HepG2 (cell line): ENCODE results near the gene HMGN4. TPM values are rescaled to one million over a fixed set of nuclear protein-coding genes. Genes with fewer than 3 reads are reported as not detected.

ENCODE experiments used
- AGO1 ChIP-seq: fragments of 200-400 bp; formaldehyde crosslinking; IDR thresholded peaks from 2 replicates; pipeline ENCODE4 v1.6.1; 2017; ENCODE audit warnings: mild to moderate bottlenecking, low read depth, low read length, moderate library complexity; ENCODE audit not compliant: poor library complexity, severe bottlenecking
- CEBPB ChIP-seq: IDR thresholded peaks from 2 replicates; pipeline ENCODE4 v1.6.1; 2011; ENCODE audit warnings: low read depth, low read length, improper control_type of control experiment, borderline replicate concordance
- DR1 ChIP-seq: sonication (generic); formaldehyde crosslinking; IDR thresholded peaks from 2 replicates; pipeline ENCODE4 v1.8.0; 2021; ENCODE audit warnings: mild to moderate bottlenecking, missing genetic modification reagents, inconsistent platforms
- E2F1 ChIP-seq: sonication (generic); formaldehyde crosslinking; IDR thresholded peaks from 2 replicates; pipeline ENCODE4 v1.5.0; 2020; ENCODE audit warnings: missing genetic modification reagents
- ELK4 ChIP-seq: sonication (generic); formaldehyde crosslinking; IDR thresholded peaks from 2 replicates; pipeline ENCODE4 v1.9.0; 2021; ENCODE audit warnings: missing genetic modification reagents, borderline replicate concordance
- FIP1L1 ChIP-seq: fragments of 200-400 bp; formaldehyde crosslinking; IDR thresholded peaks from 2 replicates; pipeline ENCODE4 v1.6.1; 2018; ENCODE audit warnings: low read depth, mild to moderate bottlenecking, low read length, moderate library complexity, borderline replicate concordance; ENCODE audit not compliant: insufficient read depth
- FOXK1 ChIP-seq: sonication (generic); formaldehyde crosslinking; IDR thresholded peaks from 2 replicates; pipeline ENCODE4 v1.4.0; 2020; ENCODE audit warnings: low read depth, missing genetic modification reagents, borderline replicate concordance
- HES4 ChIP-seq: sonication (generic); formaldehyde crosslinking; IDR thresholded peaks from 2 replicates; pipeline ENCODE4 v1.9.0; 2021; ENCODE audit warnings: mild to moderate bottlenecking, missing genetic modification reagents, borderline replicate concordance
- HNRNPLL ChIP-seq: fragments of 200-400 bp; formaldehyde crosslinking; IDR thresholded peaks from 2 replicates; pipeline ENCODE4 v1.6.1; 2017; ENCODE audit warnings: mild to moderate bottlenecking, low read depth, low read length; ENCODE audit not compliant: poor library complexity, severe bottlenecking
- ISX ChIP-seq: sonication (generic); formaldehyde crosslinking; conservative IDR thresholded peaks from 2 replicates; pipeline ENCODE4 v1.5.0; 2020; ENCODE audit warnings: missing genetic modification reagents
- NFKB2 ChIP-seq: sonication (generic); formaldehyde crosslinking; IDR thresholded peaks from 2 replicates; pipeline ENCODE4 v1.4.0; 2020; ENCODE audit warnings: missing genetic modification reagents, borderline replicate concordance
- NFRKB ChIP-seq: fragments of 450-650 bp; IDR thresholded peaks from 2 replicates; pipeline ENCODE4 v1.6.1; 2017
- REXO4 ChIP-seq: sonication (generic); formaldehyde crosslinking; IDR thresholded peaks from 2 replicates; pipeline ENCODE4 v1.8.0; 2022; ENCODE audit warnings: missing genetic modification reagents, mild to moderate bottlenecking, borderline replicate concordance
- RFXAP ChIP-seq: sonication (generic); formaldehyde crosslinking; IDR thresholded peaks from 2 replicates; pipeline ENCODE4 v1.4.0; 2020; ENCODE audit warnings: missing genetic modification reagents, borderline replicate concordance
- SMARCC2 ChIP-seq: fragments of 450-650 bp; IDR thresholded peaks from 2 replicates; pipeline ENCODE4 v1.6.1; 2017; ENCODE audit warnings: antibody characterized with exemption, mild to moderate bottlenecking
- SP4 ChIP-seq: sonication (generic); formaldehyde crosslinking; IDR thresholded peaks from 2 replicates; pipeline ENCODE4 v1.8.1; 2023; ENCODE audit warnings: mild to moderate bottlenecking, missing genetic modification reagents
- ZNF180 ChIP-seq: sonication (generic); formaldehyde crosslinking; IDR thresholded peaks from 2 replicates; pipeline ENCODE4 v1.4.0; 2020; ENCODE audit warnings: low read depth, missing genetic modification reagents, borderline replicate concordance
- ZNF251 ChIP-seq: sonication (generic); formaldehyde crosslinking; IDR thresholded peaks from 2 replicates; pipeline ENCODE4 v1.9.0; 2021; ENCODE audit warnings: mild to moderate bottlenecking, missing genetic modification reagents
- ZNF274 ChIP-seq: sonication (generic); formaldehyde crosslinking; IDR thresholded peaks from 2 replicates; pipeline ENCODE4 v1.5.1; 2020; ENCODE audit warnings: mild to moderate bottlenecking, missing genetic modification reagents
- ZNF281 ChIP-seq: sonication (generic); formaldehyde crosslinking; IDR thresholded peaks from 2 replicates; pipeline ENCODE4 v1.4.0; 2020; ENCODE audit warnings: missing genetic modification reagents, borderline replicate concordance
- ZNF550 ChIP-seq: sonication (generic); formaldehyde crosslinking; IDR thresholded peaks from 2 replicates; pipeline ENCODE4 v1.4.0; 2020; ENCODE audit warnings: mild to moderate bottlenecking, missing genetic modification reagents, borderline replicate concordance
- ZNF564 ChIP-seq: sonication (generic); formaldehyde crosslinking; IDR thresholded peaks from 2 replicates; pipeline ENCODE4 v1.8.1; 2023; ENCODE audit warnings: mild to moderate bottlenecking, missing genetic modification reagents
- ZNF644 ChIP-seq: IDR thresholded peaks from 2 replicates; pipeline ENCODE4 v1.6.1; 2016; ENCODE audit warnings: low read depth
- ZNF678 ChIP-seq: sonication (generic); formaldehyde crosslinking; IDR thresholded peaks from 2 replicates; pipeline ENCODE4 v1.4.0; 2020; ENCODE audit warnings: mild to moderate bottlenecking, missing genetic modification reagents
- ZNF720 ChIP-seq: sonication (generic); formaldehyde crosslinking; IDR thresholded peaks from 2 replicates; pipeline ENCODE4 v1.4.0; 2020; ENCODE audit warnings: missing genetic modification reagents
- ZNF841 ChIP-seq: sonication (generic); formaldehyde crosslinking; IDR thresholded peaks from 2 replicates; pipeline ENCODE4 v1.8.1; 2023; ENCODE audit warnings: missing genetic modification reagents, borderline replicate concordance
- polyA plus RNA-seq, 8 experiments: library from polyadenylated mRNA; depleted of rRNA in 3 of 8; stranded (reverse) in 7 of 8; unstranded in 1 of 8; fragments of >200 nt; fragmentation: Illumina TruSeq in 4 of 8; extraction: Trizol in 4 of 8; gene quantifications; 2 replicates each; pipeline versions ENCODE4 v1.2.1 to v1.2.3, GENCODE V29; 2011 to 2016; ENCODE audit warnings: low read depth in 4 of 8, missing spikeins in 1 of 8, mixed read lengths in 1 of 8; ENCODE audit not compliant: insufficient read depth in 1 of 8
- total RNA-seq, 5 experiments: library from RNA; depleted of rRNA; stranded (reverse); fragments of >200 nt; fragmentation: Illumina TruSeq; extraction: Trizol; gene quantifications; 2 replicates each; pipeline ENCODE4 v1.2.3, GENCODE V29; 2016; ENCODE audit warnings: low read depth in 1 of 5

The HMGN4 gene
- total and polyA plus RNA-seq, 2 of the 13 experiments (the other 11 are each of a cell fraction or from before 2014, with no cell fraction given) = 39.9 to 52.1 TPM

GRCh38 chr6:26556263-26557070, 18.3 kb downstream of the HMGN4 start (continued):
- TF ChIP-seq ZNF550 (CRISPR knock-in tag) (no peak), AGO1 (no peak), NFKB2 (CRISPR knock-in tag) (no peak), ZNF274 (CRISPR knock-in tag) (no peak), FOXK1 (CRISPR knock-in tag) (0 out of 2 replicates have a peak, but pooled peaks have one; percentile 25), SP4 (CRISPR knock-in tag) (0 out of 2 replicates have a peak, but pooled peaks have one; percentile 22), ZNF180 (CRISPR knock-in tag) (no peak), ZNF251 (CRISPR knock-in tag) (no peak), ELK4 (CRISPR knock-in tag) (no peak), ZNF678 (no peak), ZNF281 (CRISPR knock-in tag) (peak; percentile 31; the same call in 1 of the 2 replicates), FIP1L1 (no peak), HES4 (CRISPR knock-in tag) (no peak), ZNF720 (no peak), E2F1 (CRISPR knock-in tag) (no peak), ZNF564 (CRISPR knock-in tag) (no peak), SMARCC2 (no peak), ZNF841 (no peak), DR1 (CRISPR knock-in tag) (no peak), ISX (0 out of 2 replicates have a peak, but pooled peaks have one; percentile 48), HNRNPLL (no peak), CEBPB (no peak), RFXAP (CRISPR knock-in tag) (peak; percentile 90), REXO4 (CRISPR knock-in tag) (no peak), ZNF644 (CRISPR knock-in tag) (peak; percentile 82; the same call in 1 of the 2 replicates), NFRKB (no peak)
